Measurements from ENCODE around the gene FLRT1.

FLRT1 gene

DNA sequence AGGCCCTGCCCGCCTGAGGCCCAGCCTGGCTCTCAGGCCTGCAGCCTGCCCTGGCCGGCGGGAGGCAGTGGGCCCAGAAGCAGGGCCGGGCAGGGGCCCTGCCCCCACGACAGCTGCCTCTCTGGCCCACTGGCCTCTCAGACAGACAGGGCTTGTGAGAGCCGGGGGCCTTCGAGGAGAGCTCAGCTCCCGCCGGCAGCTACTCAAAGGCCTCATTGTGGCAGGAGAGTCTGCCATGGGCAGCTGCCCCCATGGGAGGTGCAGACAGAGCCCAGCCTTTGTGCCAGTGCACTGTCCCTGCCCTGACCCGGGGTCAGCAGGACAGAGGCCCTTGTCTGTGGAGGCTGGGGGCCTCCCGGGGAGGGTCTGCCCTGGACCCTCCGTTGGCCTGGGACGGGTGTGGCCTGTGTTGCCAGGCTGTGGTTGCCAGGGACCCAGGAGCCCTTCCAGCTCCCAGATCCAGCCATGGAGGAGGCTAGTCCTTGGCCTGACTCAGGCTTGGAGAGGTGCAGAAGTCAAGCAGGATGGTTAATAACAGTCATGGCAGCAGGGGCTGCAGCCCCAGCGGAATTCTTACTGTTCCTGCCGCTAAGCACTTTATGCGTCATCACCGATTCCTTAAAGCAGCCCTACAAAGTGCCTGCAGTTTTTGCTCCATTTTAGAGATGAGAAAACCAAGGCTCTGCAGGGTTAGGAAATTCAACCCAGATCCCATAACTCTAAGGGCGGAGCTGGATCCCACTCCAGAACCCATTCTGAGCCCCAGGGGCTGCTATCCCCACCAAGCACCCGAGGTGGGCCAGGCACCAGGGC, 12.5 kb downstream of the FLRT1 start:
- no peak for DNase-seq (ENCODE audit: low read depth, low spot score)

DNA sequence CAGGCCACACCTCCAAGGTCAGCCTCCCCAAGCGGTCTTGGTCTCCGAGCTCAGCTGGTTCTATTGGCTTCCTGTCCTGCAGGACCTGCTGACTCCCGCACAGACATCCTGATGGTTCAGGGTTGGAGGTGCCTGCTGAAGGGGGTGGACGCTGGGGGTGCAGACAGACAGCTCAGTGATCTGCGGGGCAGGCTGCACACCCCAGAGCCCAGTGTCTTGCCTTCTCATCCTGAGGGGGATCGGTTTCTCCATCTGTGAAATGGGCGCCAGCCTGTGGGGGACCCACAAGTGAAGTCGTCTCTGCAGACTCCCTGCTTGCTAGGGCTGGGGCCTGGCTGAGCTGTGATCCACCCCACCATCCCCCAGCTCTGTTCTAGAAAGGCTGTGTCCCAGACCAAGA, 13.8 kb downstream of the FLRT1 start:
- no peak for DNase-seq (ENCODE audit: low read depth, low spot score)

DNA sequence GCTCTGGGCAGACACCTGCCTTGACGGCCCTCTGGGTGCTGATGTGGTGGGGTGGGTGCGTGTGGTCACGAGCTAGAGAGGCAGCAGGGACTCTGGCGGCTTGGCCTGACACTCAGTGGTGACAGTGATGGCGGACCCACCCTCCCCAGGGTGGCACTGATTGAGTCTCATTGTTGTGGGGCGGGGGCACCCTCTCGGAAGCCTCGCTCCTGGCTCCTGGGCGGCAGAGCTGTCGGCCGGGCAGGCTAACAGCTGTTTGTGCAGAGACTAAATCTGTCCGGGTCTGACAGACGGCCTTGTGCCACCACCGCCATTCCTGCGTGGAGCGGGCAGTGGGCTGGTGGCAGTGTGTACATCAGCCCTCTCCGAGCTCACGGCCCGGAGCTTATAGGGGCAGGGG, 15.6 kb downstream of the FLRT1 start:
- no peak for DNase-seq (ENCODE audit: low read depth, low spot score)

DNA sequence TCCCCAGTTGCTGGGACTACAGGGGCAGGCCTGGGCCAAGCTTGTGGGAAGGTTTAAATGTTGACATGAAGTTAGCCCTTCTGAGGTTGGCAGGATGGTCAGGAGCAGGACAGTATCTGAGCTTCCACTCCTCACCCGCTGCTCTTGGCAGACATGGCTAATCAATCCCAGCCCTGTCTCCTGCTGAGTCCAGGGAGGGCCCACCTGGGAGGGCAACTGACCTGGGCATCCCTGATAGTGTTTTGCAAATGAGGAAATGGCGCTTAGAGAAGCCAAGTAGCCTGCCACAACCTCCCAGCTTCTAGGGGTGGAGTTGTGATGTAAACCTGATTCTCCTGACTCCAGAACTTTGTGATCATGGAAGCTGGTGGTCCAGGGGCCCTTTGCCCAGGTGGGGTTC, 16.7 kb downstream of the FLRT1 start:
- DNase-seq (ENCODE audit: low read depth, low spot score) = no peak

DNA sequence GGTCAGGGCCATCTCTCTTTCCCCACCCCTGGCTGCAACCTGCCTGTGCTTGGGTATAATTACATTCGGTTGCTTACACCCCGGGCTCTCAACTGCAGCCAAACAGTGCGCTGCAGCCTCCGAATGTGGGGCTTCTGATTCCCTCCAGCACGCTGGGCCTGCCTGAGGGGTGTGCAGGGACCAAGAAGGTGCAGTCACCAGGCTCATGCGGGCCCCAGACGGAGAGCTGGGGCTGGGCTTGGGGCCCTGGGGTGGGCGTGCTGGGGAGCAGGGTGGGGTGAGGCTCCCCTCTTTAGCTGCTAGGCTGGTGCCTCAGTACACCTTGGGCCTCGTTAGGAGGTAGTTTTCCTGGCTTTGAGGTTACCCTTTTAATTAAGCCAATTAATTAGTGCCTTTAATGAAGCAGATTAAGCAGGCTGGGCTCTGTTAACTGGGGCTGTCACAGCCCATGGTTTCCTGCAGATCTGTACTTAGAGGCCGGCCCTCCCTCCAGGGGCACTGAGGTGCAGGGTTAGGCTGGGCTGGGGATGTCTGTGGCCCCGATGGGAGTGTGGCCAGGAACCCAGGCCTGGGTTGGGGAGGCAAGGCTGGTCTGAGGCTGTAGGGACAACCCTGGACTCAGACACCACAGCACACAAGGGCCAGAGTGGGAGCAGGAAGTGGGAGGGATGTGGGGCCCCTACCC, 17.3 kb downstream of the FLRT1 start:
- no peak for DNase-seq (ENCODE audit: low read depth, low spot score)

DNA sequence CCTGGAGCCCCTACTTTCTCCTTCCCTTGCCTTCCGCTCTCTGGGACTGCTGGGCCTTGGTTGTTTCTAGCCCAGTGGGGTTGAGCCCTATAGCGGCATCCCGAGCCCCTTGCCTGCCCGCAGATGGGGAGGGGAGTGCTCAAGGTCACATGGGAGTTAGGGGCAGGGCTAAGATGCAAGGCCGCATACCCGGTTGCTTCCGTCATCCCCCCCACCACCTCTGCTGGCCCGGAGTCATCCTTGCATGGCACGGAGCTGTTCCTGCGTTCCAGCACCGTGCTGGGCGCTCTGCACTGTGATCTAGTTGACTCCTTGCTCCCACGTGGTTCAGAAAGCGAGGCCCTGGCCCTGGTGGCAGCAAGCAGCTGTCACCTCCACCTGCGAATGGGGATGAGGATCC, 18.0 kb downstream of the FLRT1 start:
- DNase-seq (ENCODE audit: low read depth, low spot score) = no peak

DNA sequence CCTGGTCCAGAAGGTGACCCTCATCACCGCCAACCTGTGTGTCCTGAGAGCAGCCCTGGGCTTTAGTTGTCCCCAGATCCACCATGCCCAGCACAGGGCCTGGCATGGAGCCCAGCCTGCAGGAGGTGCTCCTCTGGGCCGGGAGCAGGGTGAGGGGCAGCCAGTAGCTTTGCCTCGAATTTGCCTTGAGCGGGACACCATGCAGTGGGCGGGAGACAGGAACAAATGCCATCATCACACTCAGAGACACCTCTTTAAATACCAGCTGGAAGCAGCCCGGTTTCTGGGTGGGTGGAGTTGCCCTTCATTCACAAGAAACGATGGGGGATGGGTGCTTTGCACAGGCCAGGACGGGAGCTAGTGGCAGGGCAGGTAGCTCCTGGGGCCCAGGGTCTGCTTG, 19.3 kb downstream of the FLRT1 start:
- DNase-seq (ENCODE audit: low read depth, low spot score) = no peak

DNA sequence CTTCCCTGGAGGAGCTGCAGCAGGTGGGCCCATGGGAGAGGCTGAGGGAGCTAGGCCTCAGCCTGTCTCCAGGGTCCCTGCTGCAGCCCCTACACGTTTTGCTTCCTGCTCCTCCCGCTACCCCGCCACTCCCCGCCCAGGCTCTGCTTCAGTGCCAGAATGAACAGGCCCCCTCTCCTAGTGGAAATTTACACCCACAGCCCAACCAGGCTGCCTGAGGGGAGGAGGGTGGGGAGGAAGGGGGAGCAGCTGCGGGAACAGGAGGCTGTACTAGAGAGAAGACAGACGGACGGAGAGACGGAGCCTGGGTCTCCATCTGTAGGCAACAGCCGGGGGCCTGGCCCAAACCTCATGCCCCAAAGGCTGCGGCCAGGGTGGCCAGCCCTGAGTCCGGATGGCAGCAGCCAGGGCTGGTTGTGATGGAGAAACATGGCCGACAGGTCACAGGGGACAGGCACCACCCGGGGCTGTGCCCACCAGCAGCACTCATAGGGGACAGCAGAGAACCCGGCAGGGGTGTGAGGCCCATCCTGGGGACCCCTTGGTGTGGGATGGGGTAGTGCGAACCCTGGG, 20.6 kb downstream of the FLRT1 start:
- DNase-seq (ENCODE audit: low read depth, low spot score) = no peak

DNA sequence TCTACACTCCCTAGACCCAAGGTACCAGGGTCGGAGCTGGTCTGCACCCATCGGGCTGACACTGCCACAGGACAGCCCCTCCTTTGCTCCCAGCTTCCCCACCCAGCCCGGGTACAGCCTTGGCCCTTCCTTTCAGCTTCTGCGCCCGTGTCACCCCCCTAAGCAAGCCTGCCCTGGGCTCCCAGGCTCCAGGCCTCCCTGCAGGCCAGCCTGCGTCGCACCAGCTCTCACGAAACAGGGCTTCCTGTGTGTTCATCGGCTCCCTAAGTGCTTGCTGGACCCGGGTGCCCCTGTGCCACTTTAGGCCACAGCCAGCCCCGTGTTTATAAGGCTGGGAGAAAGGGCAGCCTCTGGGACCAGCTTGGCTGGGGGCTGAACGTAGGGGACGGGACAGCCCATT, 21.1 kb downstream of the FLRT1 start:
- DNase-seq (ENCODE audit: low read depth, low spot score) = no peak

DNA sequence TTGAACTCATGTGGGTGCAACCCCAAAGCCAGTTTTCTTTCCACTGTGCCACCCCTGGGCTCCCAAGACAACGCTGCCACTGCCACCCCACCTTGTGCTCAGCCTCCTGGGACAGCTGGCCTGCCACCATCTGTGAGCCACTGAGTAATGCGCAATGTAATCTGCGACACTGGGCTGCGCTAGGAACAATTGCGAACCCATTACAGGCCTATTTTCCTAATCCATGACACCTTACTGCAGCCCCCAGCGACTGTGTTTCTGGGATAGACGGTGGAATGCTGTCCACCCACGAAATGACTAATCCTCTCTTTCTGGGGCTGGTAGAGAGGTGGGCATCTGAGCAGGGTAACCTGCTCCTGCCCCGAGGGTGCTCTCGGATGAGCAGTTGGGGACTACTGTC, 22.2 kb downstream of the FLRT1 start:
- no peak for DNase-seq (ENCODE audit: low read depth, low spot score)

DNA sequence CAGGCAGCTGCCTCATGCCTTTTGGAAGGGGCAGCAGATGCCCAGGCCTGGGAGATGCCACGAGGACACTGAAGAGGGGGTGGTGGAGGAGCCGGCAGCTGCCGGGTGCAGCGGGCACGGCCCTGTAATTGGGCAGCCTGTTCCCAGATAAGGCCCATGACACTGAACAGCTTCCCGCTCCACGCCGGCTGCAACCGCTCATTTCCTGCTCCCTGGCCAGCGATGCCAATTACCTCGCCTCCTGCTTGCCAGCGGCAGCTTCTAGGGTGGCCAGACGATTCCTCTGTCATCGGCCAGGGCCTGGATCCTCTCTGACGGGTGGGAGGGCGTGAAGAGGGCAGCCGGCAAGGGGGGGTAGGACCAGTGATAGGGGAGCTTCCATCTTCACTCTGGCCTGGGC, 22.8 kb downstream of the FLRT1 start:
- no peak for DNase-seq (ENCODE audit: low read depth, low spot score)

DNA sequence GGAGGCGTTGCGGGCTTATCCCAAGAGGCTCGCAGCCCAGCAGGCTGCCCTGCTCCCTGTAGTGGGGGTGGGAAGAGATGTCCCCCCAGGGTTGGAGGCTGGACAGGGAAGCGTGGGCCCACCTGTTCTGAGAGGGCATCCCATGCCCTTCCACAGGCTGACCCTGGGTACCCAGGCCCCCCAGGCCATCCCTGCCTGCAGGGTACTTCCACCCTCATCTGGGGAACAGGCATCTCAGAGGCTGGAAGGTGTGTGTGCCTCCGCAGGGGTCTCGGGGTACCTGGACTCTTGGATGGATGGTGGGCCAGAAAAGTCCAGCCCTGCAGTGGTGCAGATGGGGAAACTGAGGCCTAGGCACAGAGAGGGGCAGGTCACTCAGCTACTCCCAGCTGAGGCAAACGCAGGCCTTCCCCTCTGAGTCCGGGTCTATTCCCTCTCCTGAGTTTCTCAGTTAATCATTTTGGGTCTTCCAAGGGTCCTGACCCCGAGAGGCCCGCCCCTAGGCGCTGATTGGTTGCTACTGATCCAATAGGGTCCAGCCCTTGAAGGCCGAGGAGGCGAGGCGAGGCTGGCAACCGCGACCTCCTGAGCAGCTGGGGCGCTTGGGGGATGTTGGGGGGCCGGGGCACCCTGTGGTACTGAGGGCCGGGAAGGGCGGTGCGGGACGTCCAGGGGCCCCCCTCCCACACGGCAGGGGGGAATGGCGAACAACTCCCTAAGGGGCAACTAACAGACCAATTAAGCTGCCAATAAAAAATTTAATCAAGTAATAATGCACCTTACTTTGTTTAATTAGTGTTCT, 23.8 kb downstream of the FLRT1 start:
- DNase-seq (ENCODE audit: low read depth, low spot score) = no peak

DNA sequence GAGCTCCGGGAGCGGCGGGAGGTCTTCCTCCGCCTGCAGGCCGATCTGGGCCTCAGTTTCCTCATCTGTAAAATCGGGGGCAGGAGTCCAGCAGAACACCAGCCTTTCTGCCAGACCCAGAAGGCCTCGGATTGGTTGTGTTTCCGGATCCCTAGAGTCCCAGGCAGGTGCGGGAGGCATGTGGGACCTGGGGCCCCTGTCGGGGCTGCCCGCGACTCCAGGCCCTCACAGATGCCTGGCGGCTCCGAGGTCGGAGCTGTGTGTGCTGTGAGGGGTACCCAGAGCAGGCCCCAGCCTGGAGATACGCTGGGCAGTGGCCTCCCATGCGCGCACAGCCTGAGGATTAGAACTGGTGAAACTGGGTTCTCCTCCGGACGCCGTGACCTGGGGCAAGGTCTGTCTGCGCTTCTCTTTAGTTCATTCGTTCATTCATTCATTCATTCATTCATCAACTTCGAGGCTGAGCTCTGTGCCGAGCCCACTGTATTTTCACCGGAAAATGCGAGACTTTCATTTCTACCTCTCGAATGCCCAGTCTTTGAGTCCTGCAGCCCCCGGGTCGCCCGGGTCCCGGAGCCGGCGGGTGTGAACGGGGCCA, 24.6 kb downstream of the FLRT1 start:
- no peak for DNase-seq (ENCODE audit: low read depth, low spot score)

DNA sequence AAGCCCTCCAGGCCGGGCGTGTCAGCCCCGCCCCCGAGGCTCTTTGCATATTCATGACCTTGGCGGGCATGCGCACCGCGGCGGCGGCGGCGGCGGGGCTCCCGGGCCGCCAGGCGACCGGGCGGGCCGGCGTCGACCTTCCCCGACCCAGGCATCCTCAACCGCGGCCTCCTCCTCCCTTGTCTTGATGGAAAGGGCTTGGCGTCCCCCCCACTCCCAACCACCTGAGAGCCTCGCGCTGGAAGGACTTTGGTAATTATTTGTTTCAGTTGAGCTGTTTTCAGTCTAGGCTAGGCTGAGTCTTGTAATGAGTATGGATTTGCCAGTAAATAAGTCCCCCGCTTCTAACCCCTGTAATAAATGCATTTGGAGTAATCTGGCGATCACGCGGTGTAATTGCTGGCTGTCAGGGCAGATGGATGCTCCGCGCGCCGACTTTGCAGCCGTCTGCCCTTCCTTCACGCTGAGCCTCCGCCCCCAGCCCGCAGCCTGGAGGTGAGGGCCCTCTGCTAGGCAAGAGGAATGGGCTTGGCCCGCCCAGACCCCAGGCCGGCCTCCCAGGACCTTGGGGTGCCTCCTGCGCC, 25.2 kb downstream of the FLRT1 start:
- no peak for DNase-seq (ENCODE audit: low read depth, low spot score)

DNA sequence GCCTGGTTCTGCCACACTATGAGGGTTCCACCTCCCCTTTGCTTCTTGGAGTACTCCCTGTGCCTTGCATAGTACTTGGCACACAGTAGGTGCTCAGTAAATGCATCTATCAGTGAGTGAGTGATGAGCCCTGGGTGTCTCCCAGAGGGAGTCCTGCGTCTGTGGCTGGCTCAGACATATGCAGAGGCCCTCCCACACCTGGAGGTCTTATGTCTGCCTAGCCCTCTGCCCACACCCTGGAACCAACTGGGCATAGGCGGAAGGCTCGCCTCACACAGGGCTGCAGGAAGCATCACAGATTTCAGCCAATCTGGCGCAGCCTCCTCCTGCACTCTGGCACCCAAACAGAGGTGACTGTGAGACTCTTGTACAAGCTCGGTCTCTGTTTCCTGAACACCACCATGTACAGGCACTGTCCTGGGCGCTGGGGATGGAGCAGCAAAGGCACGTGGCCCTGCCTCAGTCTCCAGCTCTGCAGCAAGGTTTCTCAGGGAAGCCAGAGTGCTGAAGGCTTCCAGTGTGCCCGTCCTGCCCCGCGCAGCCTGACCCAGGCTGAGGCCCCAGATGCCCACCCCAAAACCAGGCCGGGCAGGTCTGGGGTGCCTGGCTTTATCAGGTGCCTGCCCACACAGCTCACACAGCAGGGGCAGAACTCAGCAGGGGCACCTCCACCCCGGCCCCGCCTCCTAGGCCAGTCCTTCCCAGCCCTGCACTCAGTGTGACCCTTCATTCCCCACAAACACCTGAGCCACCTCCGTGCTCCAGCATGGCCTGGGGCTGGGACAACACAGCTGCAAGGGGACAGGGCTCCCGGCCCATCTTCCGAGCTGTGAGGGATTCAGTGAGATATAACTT, 26.7 kb downstream of the FLRT1 start:
- DNase-seq (ENCODE audit: low read depth, low spot score) = no peak

DNA sequence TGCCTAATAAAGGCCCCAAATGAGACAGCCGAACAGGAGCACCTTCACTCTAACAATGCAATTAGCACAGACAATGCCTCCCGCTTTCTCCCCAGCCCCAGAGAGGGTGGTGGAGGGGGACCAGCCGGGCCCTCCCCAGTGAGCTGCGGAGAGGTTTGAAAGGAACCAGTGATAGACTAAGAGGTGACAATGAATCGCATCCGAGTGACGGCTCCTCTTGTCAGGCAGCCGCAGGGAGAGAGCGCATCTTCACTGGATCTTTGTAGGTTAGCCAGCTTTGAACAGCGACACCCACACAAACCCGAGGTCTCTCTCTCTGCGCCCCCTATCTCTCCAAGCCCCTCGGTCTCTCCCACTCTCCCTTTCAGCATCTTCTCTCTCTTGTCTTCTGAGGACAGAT, 28.0 kb downstream of the FLRT1 start:
- DNase-seq (ENCODE audit: low read depth, low spot score) = no peak

DNA sequence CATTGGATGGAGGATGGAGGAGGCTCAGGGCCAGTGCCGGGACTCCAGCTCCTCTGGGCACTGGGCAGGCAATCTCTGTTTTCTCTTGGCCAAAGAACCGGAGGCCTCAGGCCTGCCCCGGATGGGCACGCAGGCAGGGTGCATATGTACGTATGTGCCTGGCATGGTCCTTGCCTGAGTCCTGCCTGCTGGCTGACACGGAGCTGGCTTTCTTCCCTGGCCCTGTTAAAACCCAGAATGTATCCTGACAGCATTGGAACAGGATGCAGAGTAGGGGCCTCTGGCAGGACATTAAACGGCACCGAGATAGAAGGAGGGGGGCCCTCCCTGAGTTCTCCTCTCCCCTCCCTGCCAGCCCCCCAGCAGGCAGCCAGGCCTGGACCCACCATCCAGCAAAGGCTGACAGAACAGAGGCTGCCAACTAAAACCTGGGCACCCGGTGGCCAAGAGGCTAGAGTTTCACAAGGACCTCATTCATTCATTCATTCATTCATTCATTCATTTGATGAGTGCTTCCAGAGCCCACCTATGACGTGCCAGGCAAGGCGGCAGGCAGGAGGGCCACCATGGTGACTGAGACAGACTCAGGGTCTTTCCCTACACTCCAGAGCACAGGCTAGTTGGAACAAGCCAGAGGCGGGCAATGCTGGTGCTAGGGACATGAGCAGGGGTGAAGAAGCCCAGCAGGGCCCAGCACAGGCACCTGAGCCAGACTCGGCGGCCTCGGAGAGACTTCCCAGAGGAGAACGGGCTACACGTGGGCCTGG, 28.8 kb downstream of the FLRT1 start:
- DNase-seq (ENCODE audit: low read depth, low spot score) = no peak

DNA sequence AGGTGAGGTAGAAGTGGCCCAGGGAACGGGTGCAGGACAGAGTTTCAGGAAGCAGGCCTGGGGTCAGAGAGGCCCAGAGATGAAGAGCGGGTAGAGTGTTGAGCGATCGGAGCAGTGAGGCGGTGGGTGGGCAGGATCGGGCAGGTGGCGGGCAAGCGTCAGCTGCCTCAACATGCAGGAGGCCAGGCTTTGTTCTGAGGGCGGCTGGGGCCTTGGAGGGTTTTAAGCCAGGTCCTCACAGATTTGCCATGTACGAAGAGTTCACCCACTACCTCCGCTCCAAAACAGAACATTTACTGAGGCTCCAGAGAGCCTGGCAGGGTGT, 29.4 kb downstream of the FLRT1 start:
- no peak for DNase-seq (ENCODE audit: low read depth, low spot score)

DNA sequence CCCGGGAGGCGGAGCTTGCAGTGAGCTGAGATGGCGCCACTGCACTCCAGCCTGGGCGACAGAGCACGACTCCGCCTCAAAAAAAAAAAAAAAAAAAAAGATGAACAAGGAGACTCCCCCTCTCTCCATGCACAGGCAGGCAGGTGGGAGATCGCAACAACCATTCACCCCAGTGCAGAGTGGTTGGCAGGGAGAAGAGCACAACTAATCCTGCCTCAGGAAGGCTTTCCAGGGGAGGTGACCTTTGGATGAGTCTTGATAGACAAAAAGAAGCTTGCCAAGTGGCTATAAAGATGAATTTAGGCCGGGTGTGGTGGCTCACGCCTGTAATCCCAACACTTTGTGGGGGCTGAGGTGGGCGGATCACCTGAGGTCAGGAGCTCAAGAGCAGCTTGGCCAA, 30.0 kb downstream of the FLRT1 start:
- no peak for DNase-seq (ENCODE audit: low read depth, low spot score)
